Stimulated activated CD8-positive, alpha-beta memory T cell treated with anti-CD3 and anti-CD28 coated beads, Interleukin-15, amount 100 ng/mL, for 4 hours (primary cell): Measurements from ENCODE around the gene TBC1D21.

Source experiments
- DNase-seq, 2 donors: peaks; one replicate each; pipeline ENCODE4 v3.0.0-alpha.2; 2020; ENCODE audit warnings: low read depth in 2 of 2

Gene TBC1D21

GRCh38 chr15:73908822-73909122 lies 35.4 kb downstream of the TBC1D21 start:
- DNase-seq: no peak

- no peak for DNase-seq
Observed at GRCh38 chr15:73909651-73910050, 36.3 kb downstream of the TBC1D21 start.

- no peak for DNase-seq
Observed at GRCh38 chr15:73910522-73911303, 37.3 kb downstream of the TBC1D21 start.

GRCh38 chr15:73912030-73912596 lies 38.7 kb downstream of the TBC1D21 start:
- no peak for DNase-seq

- no peak for DNase-seq
Observed at GRCh38 chr15:73914145-73914544, 40.8 kb downstream of the TBC1D21 start.

- no peak for DNase-seq
Observed at GRCh38 chr15:73915082-73915481, 41.7 kb downstream of the TBC1D21 start.

GRCh38 chr15:73918784-73919183 lies 45.4 kb downstream of the TBC1D21 start:
- no peak for DNase-seq

- DNase-seq: no peak
Observed at GRCh38 chr15:73919706-73920105, 46.3 kb downstream of the TBC1D21 start.

GRCh38 chr15:73921254-73921925 lies 48.0 kb downstream of the TBC1D21 start:
- no peak for DNase-seq

GRCh38 chr15:73922186-73923151 lies 49.1 kb downstream of the TBC1D21 start:
- DNase-seq: no peak

- no peak for DNase-seq
Observed at GRCh38 chr15:73923156-73923487, 49.8 kb downstream of the TBC1D21 start.

- no peak for DNase-seq
Observed at GRCh38 chr15:73923488-73924164, 50.3 kb downstream of the TBC1D21 start.

- no peak for DNase-seq
Observed at GRCh38 chr15:73924171-73924921, 51.0 kb downstream of the TBC1D21 start.

- no peak for DNase-seq
Observed at GRCh38 chr15:73925848-73926218, 52.5 kb downstream of the TBC1D21 start.

GRCh38 chr15:73926219-73927002 lies 53.0 kb downstream of the TBC1D21 start, which contains the start of gene LOXL1:
Gene LOXL1, plus strand, starts transcription at chr15:73926462. Its CDS starts 322 bp downstream, at chr15:73926784.
- no peak for DNase-seq

- peak in 1 of 2 donors; percentile 11 for DNase-seq
Observed at GRCh38 chr15:73927003-73927475, 53.7 kb downstream of the TBC1D21 start.

- peak; percentile 42 to 60 for DNase-seq
Observed at GRCh38 chr15:73927476-73928240, 54.3 kb downstream of the TBC1D21 start.

GRCh38 chr15:73928241-73928579 lies 54.8 kb downstream of the TBC1D21 start:
- DNase-seq: no peak

GRCh38 chr15:73928971-73929627 lies 55.7 kb downstream of the TBC1D21 start:
- no peak for DNase-seq
